SK-N-SH (cell line): Measurements from ENCODE around the gene SORBS2. TPM values are rescaled to one million over a fixed set of nuclear protein-coding genes. Genes with fewer than 3 reads are reported as not detected.

Source experiments
- CTCF ChIA-PET: fragments of 300-600, 350-600 bp; formaldehyde crosslinking; extraction: SDS; loops from one replicate; lab custom pipeline; 2021; lab: Yijun Ruan, JAX
- POLR2A ChIA-PET: fragments of 350-600 bp; sonication (Branson Sonifier 250); formaldehyde crosslinking; extraction: SDS; loops from one replicate; lab custom pipeline; 2020; ENCODE audit warnings: antibody characterized with exemption, inconsistent platforms; lab: Yijun Ruan, JAX
- DNase-seq: peaks from one replicate; pipeline ENCODE4 v3.0.0; 2012
- H2AFZ ChIP-seq: fragments of 200-600 bp; sonication (generic); 2 replicates; pipeline ENCODE4 v1.8.1; 2016; ENCODE audit warnings: antibody characterized with exemption, mild to moderate bottlenecking, low read depth
- H3F3A ChIP-seq: fragments of 200-600 bp; sonication (generic); replicated peaks from 2 replicates; pipeline ENCODE3; 2016; ENCODE audit warnings: antibody characterized with exemption, mild to moderate bottlenecking; ENCODE audit not compliant: insufficient read depth
- H3K27ac ChIP-seq, 2 experiments: fragments of 200-500 bp in 1 of 2; fragments of 200-600 bp in 1 of 2; sonication (Bioruptor generic) in 1 of 2; sonication (generic), shearing (Covaris generic) in 1 of 2; 2 replicates each; pipeline versions ENCODE4 v1.5.1 to v1.6.1; 2014 to 2016; ENCODE audit warnings: low read depth in 2 of 2, inconsistent platforms in 1 of 2, low read length in 1 of 2, mild to moderate bottlenecking in 1 of 2, mixed read lengths in 1 of 2
- H3K27me3 ChIP-seq: fragments of 200-600 bp; sonication (generic), shearing (Covaris generic); 2 replicates; pipeline ENCODE4 v1.6.1; 2016; ENCODE audit warnings: mixed run types; ENCODE audit not compliant: insufficient read depth
- H3K36me3 ChIP-seq, 2 experiments: fragments of 200-500 bp in 1 of 2; fragments of 200-600 bp in 1 of 2; sonication (Bioruptor generic) in 1 of 2; sonication (generic) in 1 of 2; replicated peaks in 1 of 2; 2 replicates each; pipeline versions ENCODE3 to v1.5.1; 2014 to 2016; ENCODE audit warnings: low read length in 1 of 2, mild to moderate bottlenecking in 1 of 2; ENCODE audit not compliant: insufficient read depth in 2 of 2, control insufficient read depth in 1 of 2
- H3K4me1 ChIP-seq, 2 experiments: fragments of 200-500 bp in 1 of 2; fragments of 200-600 bp in 1 of 2; sonication (Bioruptor generic) in 1 of 2; sonication (generic), shearing (Covaris generic) in 1 of 2; 2 replicates each; pipeline versions ENCODE4 v1.5.1 to v1.6.1; 2014 to 2016; ENCODE audit warnings: low read depth in 1 of 2, low read length in 1 of 2, mixed run types in 1 of 2; ENCODE audit not compliant: insufficient read depth in 2 of 2, control insufficient read depth in 1 of 2
- H3K4me2 ChIP-seq: fragments of 200-600 bp; sonication (generic), shearing (Covaris generic); 2 replicates; pipeline ENCODE4 v1.6.1; 2017; ENCODE audit warnings: mixed run types
- H3K4me3 ChIP-seq, 2 experiments: fragments of 200-500 bp in 1 of 2; fragments of 200-600 bp in 1 of 2; sonication (Bioruptor generic) in 1 of 2; sonication (generic), shearing (Covaris generic) in 1 of 2; 2 replicates each; pipeline versions ENCODE4 v1.5.1 to v1.8.1; 2014 to 2016; ENCODE audit warnings: low read depth in 2 of 2, inconsistent platforms in 1 of 2, low read length in 1 of 2, mild to moderate bottlenecking in 1 of 2, mixed read lengths in 1 of 2, moderate library complexity in 1 of 2
- H3K79me2 ChIP-seq: fragments of 200-600 bp; sonication (generic); 2 replicates; pipeline ENCODE4 v1.8.1; 2017; ENCODE audit warnings: mild to moderate bottlenecking; ENCODE audit not compliant: insufficient read depth
- H3K9ac ChIP-seq: fragments of 200-600 bp; sonication (generic); 2 replicates; pipeline ENCODE4 v1.6.1; 2017; ENCODE audit warnings: mixed run types
- H3K9me2 ChIP-seq: fragments of 200-600 bp; sonication (generic); 2 replicates; pipeline ENCODE4 v1.6.1; 2017; ENCODE audit warnings: mixed run types
- H3K9me3 ChIP-seq: fragments of 200-600 bp; sonication (generic); 2 replicates; pipeline ENCODE4 v1.6.1; 2017; ENCODE audit warnings: mixed run types, mild to moderate bottlenecking, moderate library complexity
- H4K20me1 ChIP-seq: fragments of 200-600 bp; sonication (generic); 2 replicates; pipeline ENCODE4 v1.6.1; 2017; ENCODE audit warnings: mild to moderate bottlenecking, mixed run types; ENCODE audit not compliant: insufficient read depth
- EZH2phosphoT487 ChIP-seq: fragments of 200-600 bp; sonication (generic); IDR thresholded peaks from 2 replicates; pipeline ENCODE4 v1.6.1; 2017; ENCODE audit warnings: low read depth, mixed run types, mild to moderate bottlenecking, antibody characterized with exemption, moderate library complexity, borderline replicate concordance
- FOXJ3 ChIP-seq: sonication (generic); formaldehyde crosslinking; IDR thresholded peaks from 2 replicates; pipeline ENCODE4 v1.5.1; 2020; ENCODE audit warnings: mild to moderate bottlenecking, missing genetic modification reagents
- GABPA ChIP-seq: IDR thresholded peaks from 2 replicates; pipeline ENCODE4 v1.4.0; 2012; ENCODE audit warnings: low read depth, mild to moderate bottlenecking
- GATA2 ChIP-seq: sonication (generic); formaldehyde crosslinking; IDR thresholded peaks from 2 replicates; pipeline ENCODE4 v1.5.0; 2020; ENCODE audit warnings: mild to moderate bottlenecking, missing genetic modification reagents
- JUND ChIP-seq: IDR thresholded peaks from 2 replicates; pipeline ENCODE4 v1.4.0; 2012
- POLR2AphosphoS5 ChIP-seq: IDR thresholded peaks from 2 replicates; pipeline ENCODE4 v1.6.1; 2012; ENCODE audit warnings: low read depth, low read length
- RCOR1 ChIP-seq: fragments of 150-350 bp; IDR thresholded peaks from 2 replicates; pipeline ENCODE4 v1.6.1; 2017; ENCODE audit warnings: antibody characterized with exemption, low read length
- RFX5 ChIP-seq: IDR thresholded peaks from 2 replicates; pipeline ENCODE4 v1.6.1; 2012; ENCODE audit warnings: mild to moderate bottlenecking, improper control_type of control experiment, low read length
- RXRA ChIP-seq: IDR thresholded peaks from 2 replicates; pipeline ENCODE4 v1.4.0; 2012; ENCODE audit warnings: low read depth, mild to moderate bottlenecking, borderline replicate concordance
- TAF1 ChIP-seq: IDR thresholded peaks from 2 replicates; pipeline ENCODE4 v1.6.1; 2012; ENCODE audit warnings: low read depth, mild to moderate bottlenecking, low read length, moderate library complexity, borderline replicate concordance
- TCF12 ChIP-seq: IDR thresholded peaks from 2 replicates; pipeline ENCODE4 v1.4.0; 2012
- TEAD4 ChIP-seq: IDR thresholded peaks from 2 replicates; pipeline ENCODE4 v1.4.0; 2012; ENCODE audit warnings: mild to moderate bottlenecking, borderline replicate concordance; ENCODE audit not compliant: insufficient read depth
- YY1 ChIP-seq: IDR thresholded peaks from 2 replicates; pipeline ENCODE4 v1.4.0; 2012; ENCODE audit warnings: low read depth, mild to moderate bottlenecking
- WGBS: methylation state at CpG from one replicate; pipeline ENCODE4 v1.1.6; 2017; ENCODE audit warnings: low lambda C conversion rate; 5-methylcytosine and 5-hydroxymethylcytosine counted together
- polyA plus RNA-seq, 3 experiments: library from polyadenylated mRNA; depleted of rRNA; stranded (reverse); fragments of >200 nt; gene quantifications; 2 replicates each; pipeline ENCODE4 v1.2.3, GENCODE V29; 2012
- TF ChIP-seq, protein P1 (sequence below): IDR thresholded peaks from 2 replicates; pipeline ENCODE4 v1.4.0; 2012; ENCODE audit warnings: low read depth
- TF ChIP-seq, protein P2 (sequence below): fragments of 150-350 bp; IDR thresholded peaks from 2 replicates; pipeline ENCODE4 v1.6.1; 2016; ENCODE audit warnings: mild to moderate bottlenecking, low read depth, low read length
- TF ChIP-seq, protein P3 (sequence below): IDR thresholded peaks from 2 replicates; pipeline ENCODE4; 2012
- TF ChIP-seq, protein P4 (sequence below): IDR thresholded peaks from 2 replicates; pipeline ENCODE4 v1.6.1; 2012; ENCODE audit warnings: mild to moderate bottlenecking, low read depth, low read length, moderate library complexity

Gene SORBS2
- polyA plus RNA-seq, 1 of the 3 experiments (the other 2 are of a cell fraction): 2.5 TPM

DNA sequence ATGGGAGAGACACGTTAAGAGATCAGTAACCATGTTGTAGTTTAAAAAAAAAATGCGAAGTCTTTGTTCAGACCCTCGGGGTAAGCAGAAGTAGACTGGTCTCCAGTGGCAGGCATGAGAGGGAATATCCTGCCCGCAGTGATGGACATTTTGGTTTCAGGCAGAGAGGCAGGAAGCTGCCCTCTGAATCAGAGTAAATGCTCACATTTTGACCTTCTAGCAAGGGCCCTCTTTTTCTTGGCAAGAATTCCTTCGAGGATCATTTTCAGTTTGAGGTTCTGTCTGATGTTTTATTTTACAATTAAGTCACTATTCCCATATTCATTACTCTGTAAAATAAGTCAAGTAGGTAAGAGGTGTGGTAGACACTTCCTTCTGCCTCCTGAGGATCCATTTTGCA, 28.4 kb downstream of the SORBS2 start:
- ChIA-PET POLR2A (no interaction called here), CTCF (no interaction called here)
- Histone ChIP-seq H3K9me2 (no peaks in the 10 kb centered on the region), H3K9ac (no peak overlapping the region), H3K79me2 (no peaks in the 10 kb centered on the region), H3K9me3 (no peaks in the 10 kb centered on the region), H3K27me3 (no peaks in the 10 kb centered on the region), H3K4me3 (no peak overlapping the region), H3K4me2 (no peak overlapping the region), H4K20me1 (no peaks in the 10 kb centered on the region), H2AFZ (no peak overlapping the region), H3K4me1 (no peaks in the 10 kb centered on the region), H3F3A (no peaks in the 10 kb centered on the region), H3K27ac (no peak overlapping the region), H3K36me3 (no peaks in the 10 kb centered on the region)
- 77% methylated on average over 5 of the region's 5 CpGs for WGBS
- no peak for DNase-seq
- TF ChIP-seq GATA2 (CRISPR knock-in tag) (no peak), TAF1 (no peak), RXRA (no peak), GABPA (no peak), TEAD4 (no peak), RFX5 (no peak), YY1 (no peak), EZH2phosphoT487 (no peak), JUND (no peak), FOXJ3 (no peak), POLR2AphosphoS5 (no peak), RCOR1 (no peak), TCF12 (no peak)
- TF ChIP-seq, protein P1, sequence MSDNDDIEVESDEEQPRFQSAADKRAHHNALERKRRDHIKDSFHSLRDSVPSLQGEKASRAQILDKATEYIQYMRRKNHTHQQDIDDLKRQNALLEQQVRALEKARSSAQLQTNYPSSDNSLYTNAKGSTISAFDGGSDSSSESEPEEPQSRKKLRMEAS: no peak
- TF ChIP-seq, protein P2, sequence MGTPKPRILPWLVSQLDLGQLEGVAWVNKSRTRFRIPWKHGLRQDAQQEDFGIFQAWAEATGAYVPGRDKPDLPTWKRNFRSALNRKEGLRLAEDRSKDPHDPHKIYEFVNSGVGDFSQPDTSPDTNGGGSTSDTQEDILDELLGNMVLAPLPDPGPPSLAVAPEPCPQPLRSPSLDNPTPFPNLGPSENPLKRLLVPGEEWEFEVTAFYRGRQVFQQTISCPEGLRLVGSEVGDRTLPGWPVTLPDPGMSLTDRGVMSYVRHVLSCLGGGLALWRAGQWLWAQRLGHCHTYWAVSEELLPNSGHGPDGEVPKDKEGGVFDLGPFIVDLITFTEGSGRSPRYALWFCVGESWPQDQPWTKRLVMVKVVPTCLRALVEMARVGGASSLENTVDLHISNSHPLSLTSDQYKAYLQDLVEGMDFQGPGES: no peak
- TF ChIP-seq, protein P3, sequence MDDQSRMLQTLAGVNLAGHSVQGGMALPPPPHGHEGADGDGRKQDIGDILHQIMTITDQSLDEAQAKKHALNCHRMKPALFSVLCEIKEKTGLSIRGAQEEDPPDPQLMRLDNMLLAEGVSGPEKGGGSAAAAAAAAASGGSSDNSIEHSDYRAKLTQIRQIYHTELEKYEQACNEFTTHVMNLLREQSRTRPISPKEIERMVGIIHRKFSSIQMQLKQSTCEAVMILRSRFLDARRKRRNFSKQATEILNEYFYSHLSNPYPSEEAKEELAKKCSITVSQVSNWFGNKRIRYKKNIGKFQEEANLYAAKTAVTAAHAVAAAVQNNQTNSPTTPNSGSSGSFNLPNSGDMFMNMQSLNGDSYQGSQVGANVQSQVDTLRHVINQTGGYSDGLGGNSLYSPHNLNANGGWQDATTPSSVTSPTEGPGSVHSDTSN: no peak
- TF ChIP-seq, protein P4, sequence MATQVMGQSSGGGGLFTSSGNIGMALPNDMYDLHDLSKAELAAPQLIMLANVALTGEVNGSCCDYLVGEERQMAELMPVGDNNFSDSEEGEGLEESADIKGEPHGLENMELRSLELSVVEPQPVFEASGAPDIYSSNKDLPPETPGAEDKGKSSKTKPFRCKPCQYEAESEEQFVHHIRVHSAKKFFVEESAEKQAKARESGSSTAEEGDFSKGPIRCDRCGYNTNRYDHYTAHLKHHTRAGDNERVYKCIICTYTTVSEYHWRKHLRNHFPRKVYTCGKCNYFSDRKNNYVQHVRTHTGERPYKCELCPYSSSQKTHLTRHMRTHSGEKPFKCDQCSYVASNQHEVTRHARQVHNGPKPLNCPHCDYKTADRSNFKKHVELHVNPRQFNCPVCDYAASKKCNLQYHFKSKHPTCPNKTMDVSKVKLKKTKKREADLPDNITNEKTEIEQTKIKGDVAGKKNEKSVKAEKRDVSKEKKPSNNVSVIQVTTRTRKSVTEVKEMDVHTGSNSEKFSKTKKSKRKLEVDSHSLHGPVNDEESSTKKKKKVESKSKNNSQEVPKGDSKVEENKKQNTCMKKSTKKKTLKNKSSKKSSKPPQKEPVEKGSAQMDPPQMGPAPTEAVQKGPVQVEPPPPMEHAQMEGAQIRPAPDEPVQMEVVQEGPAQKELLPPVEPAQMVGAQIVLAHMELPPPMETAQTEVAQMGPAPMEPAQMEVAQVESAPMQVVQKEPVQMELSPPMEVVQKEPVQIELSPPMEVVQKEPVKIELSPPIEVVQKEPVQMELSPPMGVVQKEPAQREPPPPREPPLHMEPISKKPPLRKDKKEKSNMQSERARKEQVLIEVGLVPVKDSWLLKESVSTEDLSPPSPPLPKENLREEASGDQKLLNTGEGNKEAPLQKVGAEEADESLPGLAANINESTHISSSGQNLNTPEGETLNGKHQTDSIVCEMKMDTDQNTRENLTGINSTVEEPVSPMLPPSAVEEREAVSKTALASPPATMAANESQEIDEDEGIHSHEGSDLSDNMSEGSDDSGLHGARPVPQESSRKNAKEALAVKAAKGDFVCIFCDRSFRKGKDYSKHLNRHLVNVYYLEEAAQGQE: no peak
- TF ChIP-seq, all 33 proteins: peak for 0
